Stimulated activated CD4-positive, alpha-beta T cell treated with anti-CD3 and anti-CD28 coated beads, Interleukin-15, amount 100 ng/mL, for 1 hour (primary cell): ENCODE data around the gene MUC20.
"Not testable (repeated sequence)": the region's sequence is repeated elsewhere in the genome, so short reads cannot be mapped to it uniquely, and the experiment has no call there.

Source experiments
- DNase-seq, 2 donors: peaks; one replicate each; pipeline ENCODE4 v3.0.0-alpha.2; 2020; ENCODE audit warnings: low read depth in 1 of 2, low spot score in 1 of 2

Gene MUC20, protein sequence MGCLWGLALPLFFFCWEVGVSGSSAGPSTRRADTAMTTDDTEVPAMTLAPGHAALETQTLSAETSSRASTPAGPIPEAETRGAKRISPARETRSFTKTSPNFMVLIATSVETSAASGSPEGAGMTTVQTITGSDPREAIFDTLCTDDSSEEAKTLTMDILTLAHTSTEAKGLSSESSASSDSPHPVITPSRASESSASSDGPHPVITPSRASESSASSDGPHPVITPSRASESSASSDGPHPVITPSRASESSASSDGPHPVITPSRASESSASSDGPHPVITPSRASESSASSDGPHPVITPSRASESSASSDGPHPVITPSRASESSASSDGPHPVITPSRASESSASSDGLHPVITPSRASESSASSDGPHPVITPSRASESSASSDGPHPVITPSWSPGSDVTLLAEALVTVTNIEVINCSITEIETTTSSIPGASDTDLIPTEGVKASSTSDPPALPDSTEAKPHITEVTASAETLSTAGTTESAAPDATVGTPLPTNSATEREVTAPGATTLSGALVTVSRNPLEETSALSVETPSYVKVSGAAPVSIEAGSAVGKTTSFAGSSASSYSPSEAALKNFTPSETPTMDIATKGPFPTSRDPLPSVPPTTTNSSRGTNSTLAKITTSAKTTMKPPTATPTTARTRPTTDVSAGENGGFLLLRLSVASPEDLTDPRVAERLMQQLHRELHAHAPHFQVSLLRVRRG

DNA sequence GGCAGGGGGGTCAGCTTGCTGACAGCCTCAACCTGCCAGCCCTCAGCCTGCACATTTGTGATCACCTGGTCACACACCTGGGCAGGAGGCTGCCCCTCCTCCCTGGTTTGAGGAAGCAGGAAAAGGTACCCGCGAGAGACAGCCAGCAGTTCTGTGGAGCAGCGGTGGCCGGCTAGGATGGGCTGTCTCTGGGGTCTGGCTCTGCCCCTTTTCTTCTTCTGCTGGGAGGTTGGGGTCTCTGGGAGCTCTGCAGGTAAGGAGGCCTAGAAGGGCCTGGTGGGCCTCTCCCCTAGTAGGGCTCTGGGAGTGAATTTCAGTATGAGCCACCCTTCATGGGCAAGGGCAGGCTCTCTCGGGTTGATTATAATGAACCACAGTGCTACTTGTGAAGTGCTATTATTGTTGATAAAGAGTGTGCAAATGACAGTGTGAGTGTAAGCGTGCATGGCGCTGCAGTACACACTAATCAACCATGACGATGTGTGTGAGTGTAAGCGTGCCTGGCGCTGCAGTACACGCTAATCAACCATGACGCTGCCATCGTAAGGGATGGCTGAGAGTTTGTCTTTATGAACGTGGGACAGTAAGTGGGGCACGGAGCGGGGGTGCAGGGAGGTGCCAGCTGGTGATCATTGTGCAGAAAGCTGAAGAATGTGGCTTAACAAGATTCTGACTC, at the start of gene MUC20:
Gene MUC20, plus strand, starts transcription at position 148 of the 676 bp plus-strand sequence. Its CDS starts 30 bp downstream, at position 178.
- not testable (repeated sequence) for DNase-seq

DNA sequence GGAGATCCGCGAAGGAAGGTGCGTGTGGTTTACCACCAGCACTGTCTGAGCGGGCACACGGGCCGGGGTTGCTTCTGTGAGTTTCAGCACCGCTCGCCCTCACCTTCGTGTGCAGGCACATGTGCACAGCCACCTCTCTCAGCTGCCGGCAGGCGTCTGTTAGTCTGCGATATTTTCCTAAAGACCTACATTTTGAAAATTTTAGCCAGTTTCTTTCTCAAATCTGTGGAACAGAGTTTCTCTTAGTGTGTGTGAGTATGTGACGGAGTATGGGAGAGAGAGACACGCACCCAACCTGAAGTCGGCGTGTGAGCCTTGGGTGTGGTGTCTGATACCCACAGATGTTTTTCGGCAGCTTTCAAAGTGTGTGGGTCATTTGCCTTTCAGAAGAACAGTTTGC, 49.5 kb upstream of the MUC20 start:
- DNase-seq, result not testable (repeated sequence)

DNA sequence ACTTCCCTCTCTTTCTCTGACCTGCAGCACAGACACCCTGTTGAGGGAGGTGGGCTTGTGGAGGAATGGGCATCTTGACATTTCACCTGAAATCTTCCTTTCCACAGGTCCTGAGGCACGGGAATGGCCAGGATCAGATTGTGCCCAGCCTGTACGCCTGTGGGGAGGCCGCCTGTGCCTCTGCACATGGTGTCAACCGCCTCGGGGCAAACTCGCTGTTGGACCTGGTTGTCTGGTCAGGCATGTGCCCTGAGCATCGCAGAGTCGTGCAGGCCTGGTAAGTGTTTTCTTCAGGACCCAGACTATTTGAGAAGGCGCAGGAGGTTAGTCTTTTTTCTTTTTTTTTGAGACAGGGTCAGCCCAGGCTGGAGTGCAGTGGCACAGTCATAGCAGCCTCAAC, 47.1 kb upstream of the MUC20 start:
- not testable (repeated sequence) for DNase-seq

DNA sequence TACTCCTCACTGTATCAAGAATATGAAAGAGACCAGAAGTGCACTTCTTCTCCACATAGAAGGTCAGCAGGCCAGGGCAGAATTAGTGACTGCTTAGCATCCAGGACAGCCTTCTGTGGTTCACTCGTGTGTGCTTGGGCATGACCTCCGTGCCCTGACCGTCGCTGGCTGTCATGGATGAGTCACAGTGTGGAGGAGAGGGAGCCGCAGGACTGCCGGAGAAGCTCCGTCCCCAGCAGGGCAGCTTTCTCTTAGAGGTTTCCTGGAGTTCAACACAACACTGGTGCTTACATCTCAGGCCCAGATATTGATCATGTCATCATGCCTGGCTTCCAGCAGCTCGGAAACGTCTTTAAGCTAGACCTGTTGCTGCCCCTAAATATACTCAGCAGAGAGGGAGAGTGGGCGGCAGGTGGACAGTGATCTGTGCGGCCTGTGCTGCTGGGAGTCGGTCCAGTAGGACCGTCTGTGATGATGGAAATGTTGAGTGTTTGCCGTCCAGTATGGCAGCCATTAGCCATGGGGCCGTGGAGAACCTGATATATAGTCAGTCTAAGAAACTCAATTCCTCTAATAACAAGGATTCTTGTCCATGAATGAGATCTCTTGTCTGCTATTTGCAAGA, 42.3 kb upstream of the MUC20 start:
- not testable (repeated sequence) for DNase-seq

DNA sequence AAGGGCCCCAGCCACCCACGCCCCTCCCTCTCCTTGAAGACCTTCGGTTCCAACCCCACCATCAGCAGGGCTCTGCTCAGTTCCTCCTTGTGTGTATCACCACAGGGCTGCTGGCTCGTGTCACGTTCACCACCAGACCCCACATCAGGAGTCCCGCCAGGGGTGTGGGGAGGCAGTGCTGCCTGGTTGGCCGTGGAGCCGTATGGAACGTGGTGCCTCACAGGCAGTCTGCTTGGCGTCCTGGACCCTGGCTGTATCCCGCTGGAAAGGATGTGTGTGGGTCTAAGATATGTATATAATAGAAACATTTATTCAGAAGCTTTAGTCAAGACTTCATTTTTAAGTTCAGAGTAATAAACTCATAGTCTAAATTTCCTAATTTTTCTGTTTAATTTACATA, 40.1 kb upstream of the MUC20 start:
- not testable (repeated sequence) for DNase-seq

DNA sequence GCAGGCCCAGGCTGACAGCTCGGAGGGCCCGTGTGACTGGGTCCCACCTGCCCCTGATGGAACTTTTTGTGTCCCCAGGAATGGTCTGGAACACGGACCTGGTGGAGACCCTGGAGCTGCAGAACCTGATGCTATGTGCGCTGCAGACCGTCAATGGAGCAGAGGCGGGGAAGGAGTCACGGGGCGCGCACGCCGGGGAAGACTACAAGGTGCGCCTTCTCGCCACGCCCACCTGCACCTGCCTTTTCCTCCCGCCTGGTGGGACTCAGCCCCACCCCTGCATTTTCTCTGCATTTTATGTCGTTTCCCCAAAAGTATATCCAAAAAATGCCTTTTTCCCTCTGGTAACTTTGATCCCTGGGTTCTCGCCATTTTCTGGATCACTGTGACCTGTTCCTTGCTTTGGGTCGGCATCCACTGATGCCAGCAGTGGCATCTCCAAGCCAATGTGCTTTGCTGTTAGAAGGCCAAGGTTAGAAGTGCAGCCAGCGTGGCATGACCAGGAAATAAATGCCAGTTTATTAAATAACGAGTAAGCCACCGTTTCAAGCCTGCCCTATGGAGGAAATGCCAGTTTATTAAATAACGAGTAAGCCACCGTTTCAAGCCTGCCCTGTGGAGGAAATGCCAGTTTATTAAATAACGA, 39.2 kb upstream of the MUC20 start:
- not testable (repeated sequence) for DNase-seq

DNA sequence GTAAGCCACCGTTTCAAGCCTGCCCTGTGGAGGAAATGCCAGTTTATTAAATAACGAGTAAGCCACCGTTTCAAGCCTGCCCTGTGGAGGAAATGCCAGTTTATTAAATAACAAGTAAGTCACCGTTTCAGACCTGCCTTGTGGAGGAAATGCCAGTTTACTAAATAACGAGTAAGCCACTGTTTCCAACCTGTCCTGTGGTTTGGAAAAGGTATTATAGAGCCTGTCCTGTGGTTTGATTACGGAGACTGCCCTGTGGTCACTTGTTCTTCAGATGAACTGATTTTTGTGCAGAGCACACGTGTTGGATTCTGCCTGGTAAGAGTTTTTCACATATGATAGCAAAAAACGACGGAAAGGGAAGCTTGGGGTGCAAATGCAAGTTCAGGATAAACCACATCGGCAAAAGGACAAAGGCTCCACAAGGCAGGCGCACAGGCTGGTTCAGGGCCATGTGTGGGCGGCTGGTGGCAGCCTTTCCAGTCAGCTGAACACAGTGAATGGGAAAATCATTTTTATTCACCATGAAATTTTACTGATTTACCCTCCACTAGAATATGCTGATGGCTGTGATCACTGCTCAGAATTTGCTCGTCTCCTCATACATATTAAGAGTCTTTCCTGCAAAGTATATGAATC, 38.6 kb upstream of the MUC20 start:
- not testable (repeated sequence) for DNase-seq

DNA sequence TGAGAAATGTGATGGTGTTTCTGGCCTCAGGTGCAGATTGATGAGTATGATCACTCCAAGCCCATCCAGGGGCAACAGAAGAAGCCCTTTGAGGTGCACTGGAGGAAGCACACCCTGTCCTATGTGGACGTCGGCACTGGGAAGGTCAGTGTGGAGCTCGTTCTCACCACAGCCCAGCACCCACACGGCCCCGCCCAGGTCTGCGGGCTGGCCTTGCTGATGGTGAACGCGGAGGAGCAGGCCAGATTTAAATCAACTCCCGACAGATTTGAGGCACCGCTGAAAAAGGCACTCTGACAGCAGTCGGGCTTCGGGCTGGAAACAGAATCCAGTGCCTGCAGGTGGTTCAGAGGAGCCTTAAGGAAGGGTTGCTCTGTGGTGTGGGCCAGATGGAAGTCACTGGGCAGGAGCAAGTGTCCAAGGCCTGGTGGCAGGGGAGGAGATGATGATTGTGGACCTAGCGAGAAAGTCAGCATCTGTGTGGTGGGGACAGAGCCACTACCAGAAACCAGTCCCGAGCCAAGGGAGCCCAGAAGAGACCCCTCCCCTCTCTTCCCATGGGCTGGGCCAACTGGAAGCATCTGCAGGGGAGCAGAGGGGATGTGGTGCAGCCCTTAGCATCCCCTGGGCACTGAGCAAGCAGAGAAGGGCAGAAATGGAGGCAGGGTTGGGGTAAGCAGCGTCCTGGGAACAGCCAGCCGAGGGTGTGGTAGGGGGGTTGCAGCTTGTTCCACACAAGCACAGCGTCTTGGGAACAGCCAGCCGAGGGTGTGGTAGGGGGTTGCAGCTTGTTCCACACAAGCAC, 36.9 kb upstream of the MUC20 start:
- DNase-seq, result not testable (repeated sequence)

DNA sequence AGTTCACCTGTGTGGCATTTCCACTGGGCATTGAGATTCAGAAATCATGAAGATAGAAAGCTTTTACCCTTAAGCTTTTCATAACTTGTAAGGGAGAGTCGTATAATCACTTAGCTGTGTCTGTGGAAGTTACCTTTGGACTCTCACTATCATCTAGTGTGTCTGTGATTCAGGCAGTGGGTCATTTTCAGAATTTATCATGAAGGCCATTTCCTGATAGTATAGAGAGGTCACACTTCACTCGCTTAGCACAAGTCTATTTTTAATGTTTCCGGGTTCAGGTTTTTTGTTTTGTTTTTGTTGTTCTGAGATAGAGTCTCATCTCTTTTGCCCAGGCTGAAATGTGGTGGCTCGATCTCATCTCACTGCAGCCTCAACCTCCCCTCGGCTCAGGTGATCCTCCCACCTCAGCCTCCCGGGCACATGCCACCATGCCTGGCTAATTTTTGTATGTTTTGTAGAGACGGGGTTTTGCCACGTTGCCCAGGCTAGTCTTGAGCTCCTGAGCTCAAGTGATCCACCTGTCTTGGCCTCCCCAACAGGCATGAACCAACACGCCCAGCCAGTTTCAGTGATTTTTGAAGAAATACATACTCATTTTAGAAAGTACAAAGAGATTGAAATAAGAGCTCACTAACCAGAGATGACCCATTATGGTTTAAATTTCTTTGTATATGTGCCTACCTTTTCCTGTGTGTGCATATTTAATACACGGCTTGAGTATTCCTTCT, 36.1 kb upstream of the MUC20 start:
- DNase-seq, result not testable (repeated sequence)

DNA sequence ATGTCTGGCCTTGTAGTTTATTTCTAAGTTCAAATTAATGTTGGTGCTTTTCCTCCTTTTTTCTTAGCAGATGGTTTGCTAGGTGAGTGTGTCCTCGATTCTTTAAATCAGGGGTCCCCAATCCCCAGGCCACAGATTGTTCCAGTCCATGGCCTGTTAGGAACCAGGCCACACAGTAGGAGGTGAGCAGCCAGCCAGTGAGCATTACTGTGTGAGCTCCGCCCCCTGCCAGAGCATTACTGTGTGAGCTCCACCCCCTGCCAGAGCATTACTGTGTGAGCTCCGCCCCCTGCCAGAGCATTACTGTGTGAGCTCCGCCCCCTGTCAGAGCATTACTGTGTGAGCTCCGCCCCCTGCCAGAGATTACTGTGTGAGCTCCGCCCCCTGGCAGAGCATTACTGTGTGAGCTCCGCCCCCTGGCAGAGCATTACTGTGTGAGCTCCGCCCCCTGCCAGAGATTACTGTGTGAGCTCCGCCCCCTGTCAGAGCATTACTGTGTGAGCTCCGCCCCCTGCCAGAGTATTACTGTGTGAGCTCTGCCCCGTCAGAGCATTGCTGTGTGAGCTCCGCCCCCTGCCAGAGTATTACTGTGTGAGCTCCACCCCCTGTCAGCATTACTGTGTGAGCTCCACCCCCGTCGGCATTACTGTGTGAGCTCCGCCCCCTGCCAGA, 34.1 kb upstream of the MUC20 start:
- not testable (repeated sequence) for DNase-seq

DNA sequence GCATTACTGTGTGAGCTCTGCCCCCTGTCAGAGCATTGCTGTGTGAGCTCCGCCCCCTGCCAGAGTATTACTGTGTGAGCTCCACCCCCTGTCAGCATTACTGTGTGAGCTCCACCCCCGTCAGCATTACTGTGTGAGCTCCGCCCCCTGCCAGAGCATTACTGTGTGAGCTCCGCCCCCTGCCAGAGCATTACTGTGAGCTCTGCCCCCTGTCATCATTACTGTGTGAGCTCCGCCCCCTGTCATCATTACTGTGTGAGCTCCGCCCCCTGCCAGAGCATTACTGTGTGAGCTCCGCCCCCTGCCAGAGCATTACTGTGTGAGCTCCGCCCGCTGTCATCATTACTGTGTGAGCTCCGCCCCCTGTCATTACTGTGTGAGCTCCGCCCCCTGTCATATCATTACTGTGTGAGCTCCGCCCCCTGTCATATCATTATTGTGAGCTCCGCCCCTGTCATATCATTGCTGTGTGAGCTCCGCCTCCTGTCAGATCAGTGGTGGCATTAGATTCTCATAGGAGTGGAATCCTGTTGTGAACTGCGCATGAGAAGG, 33.5 kb upstream of the MUC20 start:
- peak in 1 of 2 donors; percentile 29 for DNase-seq

DNA sequence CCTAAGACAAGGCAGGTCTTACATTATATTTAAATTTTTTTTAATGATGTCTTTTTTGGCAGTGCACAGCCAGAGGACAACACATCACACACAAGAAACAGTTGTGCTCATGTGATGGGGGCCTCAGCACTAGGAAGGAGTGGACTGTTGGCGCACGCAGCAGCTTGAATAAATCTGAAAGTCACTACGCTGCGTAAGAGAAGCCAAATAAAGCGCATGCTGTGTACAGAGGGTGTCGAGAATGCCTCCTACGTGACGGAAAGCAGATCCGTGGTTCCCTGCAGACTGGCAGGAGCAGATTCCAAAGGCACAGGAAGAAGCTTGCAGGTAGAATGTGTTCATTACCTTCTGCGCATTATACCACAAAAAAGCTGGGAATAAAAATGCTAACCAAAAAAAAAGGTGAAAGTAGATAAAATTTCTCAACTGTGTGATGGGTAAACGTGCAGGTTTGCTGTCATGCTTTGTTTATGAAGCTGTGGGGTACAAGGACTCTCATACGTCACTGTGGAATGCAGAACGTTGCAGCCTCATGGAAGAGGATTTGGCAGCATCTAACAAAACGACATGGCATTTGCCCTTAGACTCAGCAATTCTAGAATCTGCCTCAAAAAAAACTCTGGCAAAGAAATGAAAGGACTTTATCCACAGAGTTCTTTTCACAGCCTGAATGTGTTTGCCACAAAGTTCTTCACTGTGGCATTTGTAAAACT, 32.2 kb upstream of the MUC20 start:
- DNase-seq, result not testable (repeated sequence)

DNA sequence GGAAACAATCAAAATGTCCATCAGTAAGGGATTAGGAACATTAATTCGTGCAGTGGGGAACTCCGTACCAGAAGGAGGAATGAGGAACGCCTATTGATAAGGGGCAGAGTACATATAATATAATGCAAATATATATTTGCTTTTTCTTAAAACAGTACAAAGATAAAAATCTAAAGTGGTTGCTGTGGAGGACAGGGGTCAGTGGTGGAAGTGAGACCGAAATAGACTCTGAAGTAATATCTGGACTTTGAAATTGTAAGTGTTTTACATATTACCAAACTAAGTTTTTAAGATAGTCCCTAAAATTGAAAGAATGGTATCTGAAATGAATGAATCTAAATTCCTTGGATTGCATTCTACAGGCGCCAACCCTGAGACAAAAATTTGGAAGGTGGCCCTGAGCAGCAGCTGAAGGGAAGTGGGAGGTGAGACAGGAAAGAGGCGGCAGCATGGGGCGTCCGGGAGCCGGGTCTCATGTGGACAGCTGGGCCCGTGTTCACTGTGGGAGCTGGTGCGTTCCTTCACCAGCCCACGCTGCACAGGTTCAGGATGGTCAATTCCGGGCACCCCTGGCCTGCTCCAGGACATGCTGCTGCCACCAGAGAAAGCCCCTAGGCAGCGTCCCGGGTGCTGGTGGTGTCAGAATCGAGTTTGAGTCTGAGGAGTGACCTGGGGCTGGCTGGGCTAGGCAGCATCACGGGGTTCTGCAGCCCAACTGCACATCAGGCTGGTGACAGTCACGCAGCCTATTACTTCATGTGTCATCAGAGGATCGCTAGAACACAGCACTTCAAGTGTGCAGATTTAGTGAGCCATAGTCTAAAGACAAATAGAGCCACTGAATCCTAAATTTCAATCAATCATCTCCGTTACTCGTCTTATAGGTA, 31.4 kb upstream of the MUC20 start:
- not testable (repeated sequence) for DNase-seq

DNA sequence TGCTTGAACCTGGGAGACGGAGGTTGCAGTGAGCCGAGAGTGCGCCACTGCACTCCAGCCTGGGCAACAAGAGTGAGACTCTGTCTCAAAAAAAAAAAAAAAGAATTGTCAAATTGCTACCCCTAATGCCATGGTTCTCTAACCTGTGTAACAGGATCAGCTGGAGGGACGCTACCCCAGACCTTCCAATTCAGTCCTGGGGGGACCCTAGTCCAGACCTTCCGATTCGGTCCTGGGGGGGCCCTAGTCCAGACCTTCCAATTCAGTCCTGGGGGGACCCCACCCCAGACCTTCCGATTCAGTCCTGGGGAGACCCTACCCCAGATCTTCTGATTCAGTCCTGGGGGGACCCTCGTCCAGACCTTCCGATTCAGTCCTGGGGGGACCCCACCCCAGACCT, 29.8 kb upstream of the MUC20 start:
- DNase-seq, result no peak

DNA sequence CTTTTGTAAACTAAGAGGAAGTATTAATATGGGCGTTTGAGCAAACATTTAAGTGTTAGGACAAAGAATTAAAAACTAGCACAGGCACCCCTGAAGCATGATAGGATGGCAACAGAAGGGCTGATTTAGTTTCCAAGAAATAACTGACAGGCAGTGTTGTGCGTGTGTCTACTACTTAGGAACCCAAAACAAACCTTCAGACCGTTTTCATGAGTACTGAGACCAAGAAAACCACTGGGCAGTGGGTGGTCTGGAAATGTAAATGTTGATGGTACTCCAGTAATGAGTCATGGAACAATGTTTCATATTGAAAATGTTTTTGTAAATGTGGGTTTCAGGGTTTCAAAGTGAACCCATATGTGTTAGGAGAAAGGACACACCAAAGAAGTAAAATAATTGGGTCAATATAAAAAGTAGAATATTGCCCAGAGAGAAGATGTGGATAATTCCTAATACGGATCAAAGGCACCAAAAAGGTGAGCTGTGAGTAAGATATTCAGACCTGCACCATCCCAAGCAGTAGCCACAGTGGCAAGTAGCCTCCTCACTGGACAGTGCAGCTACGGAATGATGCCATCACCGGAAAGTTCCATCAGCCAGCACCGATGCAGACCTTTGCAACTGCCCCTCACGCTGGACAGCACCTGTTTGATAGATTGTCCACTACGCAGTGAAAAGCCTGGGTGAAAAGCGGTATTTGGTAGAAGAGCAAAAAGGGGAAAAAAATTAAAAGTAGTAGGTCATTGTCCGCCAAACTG, 29.0 kb upstream of the MUC20 start:
- not testable (repeated sequence) for DNase-seq

DNA sequence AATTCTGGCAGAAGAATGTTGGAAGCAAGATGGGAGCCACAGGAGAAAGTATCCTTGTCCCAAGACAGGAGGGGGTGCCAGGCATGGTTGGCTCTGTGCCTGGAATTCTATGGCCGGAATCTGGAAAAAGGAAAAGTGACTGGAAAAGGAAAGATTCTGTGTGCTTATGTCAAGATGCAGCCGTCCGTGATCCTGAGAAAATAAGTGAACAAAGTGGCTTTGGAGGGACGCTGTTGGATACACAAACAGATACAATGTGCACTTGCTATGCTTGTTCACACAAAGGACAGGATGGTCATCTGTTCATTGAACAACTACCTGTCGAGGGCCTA, 28.5 kb upstream of the MUC20 start:
- no peak for DNase-seq
